ELF-1 (cell line): ENCODE results near the gene GARS1.

Experiments used
- DNase-seq: peaks from one replicate; pipeline ENCODE4 v3.0.0-alpha.2; 2016; ENCODE audit warnings: low read depth, low spot score

The GARS1 gene

DNA sequence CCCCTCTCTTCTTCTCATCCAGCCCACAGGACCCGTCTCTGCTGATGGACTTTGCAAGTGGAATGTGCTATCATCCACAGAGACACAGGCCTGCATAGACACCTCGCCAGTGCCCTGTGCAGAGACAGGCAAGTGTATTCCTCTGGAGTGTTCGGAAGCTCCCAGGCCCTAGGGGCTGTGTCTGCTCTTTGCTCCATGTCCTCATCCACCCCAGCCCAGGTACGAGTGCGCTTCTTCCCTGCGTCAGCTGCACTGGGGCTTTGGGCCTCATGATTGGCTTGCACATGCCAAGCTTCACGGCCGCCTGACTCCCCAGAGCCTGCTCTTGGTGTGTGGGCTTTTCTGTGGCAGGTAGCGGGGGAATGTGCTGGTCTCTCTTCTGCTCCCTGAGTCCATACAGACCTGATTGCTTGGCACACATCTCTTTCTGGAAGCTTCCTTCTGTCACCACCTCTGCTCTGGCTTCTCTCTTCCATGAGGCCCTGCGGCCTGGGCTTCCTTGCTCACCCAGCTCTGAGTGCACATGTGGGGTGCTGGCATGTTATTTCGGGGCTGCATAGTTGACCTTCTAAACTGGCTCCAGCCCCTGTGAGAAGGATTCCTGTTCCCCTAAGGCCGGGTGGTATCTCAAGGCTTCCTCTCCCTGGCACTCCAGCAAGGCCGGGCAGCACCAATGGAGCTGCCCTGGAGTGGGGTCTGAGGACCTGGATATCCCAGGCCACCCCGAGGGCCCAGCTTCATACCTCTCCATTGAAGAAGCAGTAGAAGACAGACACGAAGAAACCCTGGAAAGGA is 59.8 kb downstream of the GARS1 start:
- no peak for DNase-seq

DNA sequence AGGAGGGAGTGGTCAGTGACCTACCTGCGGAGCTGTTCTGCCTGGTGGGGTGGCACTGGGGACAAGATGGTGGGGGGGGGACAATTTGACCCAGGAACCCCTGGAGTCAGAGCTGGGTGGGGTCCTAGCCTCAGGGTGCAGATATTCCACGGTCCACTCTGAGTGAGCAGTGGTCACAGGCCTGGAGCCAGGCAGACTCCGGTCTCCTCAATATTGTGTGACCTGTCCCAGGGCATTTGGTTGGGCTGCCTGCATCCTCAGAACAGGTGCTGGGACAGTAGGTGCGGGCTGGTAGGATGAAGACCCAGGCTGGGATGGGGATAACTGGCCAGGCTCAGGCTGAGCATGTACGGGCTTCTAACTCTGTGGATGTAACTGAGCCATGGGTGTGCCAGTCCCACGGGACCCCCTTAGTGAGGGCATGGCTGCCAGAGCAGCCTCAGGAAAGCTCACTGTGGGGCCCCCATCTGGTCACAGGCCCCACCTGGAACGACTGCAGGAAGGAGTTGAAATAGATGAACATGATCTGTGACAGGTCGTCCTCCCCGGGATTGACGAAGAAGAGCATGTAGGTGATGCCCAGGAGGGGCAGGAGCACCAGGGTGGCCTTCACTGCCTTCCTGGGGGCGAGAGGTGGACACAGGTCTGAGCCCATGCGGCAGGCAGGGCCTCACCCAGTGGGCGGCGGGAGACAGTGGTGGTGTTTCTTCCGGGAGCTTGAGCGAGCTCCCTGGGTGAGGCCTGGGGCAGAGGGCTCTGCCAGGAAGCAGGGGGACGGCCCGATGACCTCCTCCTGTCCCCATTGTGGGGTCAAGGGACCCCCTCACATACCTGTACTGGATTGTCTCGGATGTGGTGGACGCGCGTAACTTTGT is 60.7 kb downstream of the GARS1 start:
- no peak for DNase-seq

DNA sequence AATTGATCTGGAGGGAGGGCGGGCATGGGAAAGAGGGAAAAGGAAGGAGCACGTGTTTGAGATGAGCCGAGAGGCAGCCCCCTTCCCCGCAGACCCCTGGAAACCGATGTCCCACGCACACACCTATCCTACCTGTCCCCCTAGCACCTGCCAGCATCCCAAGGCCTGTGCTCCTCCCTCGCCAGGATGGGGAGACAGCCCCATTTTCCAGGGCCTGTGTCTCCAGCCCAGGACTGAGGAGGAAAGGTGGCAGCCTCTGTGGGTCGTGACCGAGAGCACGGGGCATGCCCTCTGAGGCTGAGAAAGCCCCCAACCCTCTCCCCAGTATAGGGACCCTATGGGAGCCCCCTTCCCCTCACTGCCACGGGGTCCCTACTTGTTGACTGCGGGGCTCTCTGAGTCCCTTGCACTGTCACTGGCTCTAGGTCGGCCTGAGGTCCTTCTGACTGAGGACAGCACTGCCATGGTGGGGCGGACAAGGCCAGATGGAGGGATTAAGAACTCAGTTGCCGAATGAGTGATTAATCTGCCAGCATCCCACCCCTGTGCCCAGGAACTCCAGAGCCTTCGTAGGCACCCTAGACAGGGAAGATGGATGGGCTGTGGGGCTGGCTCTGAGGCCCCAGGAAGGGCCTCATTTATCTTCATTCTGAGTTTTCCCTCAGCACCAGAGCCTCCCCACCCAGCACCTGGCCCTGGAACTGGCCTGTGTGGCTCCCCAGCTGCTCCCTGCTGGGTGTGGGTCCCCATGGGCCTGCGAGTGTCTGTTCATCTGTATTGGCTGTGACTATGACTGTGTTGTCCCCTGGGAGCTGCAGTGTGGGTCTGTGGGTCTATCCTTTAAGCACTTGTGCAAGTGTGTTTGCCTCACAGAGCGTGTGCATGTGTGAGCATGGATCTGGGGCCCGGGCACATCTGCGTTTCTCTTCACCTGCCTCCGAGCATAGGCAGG is 61.6 kb downstream of the GARS1 start:
- DNase-seq: no peak

DNA sequence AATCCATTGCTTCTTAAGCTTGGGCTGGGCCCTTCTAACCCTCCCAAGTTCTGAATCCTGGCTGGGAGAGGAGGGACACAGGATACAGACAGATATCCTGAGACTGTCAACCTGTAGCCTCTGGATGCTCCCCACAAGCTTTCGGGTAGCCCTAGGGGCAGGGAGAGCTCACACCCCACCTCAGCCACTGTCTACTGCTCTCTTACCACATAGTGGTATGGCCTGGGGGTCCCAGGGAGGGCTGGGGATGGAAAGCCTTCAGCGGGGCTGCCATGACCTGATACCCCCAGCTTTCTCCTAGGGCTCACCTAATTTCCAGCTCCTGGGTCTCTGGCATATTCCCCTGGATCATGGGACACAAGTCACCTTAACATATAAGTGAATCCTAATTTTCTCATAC is 62.5 kb downstream of the GARS1 start:
- no peak for DNase-seq

- DNase-seq: no peak
Observed at GRCh38 chr7:30658479-30659074, 63.9 kb downstream of the GARS1 start.

- no peak for DNase-seq
Observed at GRCh38 chr7:30659312-30659711, 64.6 kb downstream of the GARS1 start.

DNA sequence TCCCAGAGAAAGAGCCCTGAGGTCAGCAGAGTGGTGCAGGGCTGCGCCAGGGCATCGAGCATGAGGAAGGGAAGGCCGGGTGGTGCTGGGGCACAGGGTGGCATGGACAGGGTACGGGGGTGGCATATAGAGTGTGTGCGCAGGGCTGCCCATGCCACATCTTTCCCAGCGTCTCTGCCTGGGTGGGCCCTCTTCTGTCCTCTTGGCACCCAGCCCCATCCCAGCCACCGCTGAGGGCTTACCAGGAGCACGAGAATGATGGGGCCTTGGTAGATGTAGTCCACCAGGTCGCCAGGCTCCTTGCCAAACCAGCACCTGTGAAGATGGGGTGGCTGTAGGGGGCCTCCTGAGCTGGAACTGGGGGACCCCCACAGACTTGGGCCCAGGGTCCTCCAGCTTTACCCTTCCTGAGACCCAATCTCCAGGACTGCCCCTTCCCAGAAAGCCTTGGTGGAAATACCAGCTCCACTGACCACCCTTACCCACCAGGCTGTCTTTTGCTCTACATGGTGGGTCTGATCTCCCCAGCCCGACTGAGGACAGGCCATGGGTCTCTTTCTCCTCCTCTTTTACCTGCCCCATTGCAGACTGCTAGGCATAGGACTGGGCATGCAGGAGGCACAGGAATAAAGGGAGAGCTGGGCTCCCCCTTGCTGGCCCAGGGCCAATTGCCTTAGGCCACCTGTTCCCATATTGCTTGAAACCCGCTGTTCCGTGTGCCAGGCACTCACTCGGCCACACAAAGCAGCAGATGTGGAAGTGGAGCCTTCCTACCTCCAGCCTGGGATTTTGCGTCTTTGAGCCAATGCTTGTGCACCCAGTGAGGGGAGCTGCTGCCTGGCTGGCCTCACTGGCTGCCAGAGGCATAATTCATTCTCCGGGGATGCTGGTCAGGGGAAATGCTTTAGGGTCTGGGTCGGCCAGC is 65.9 kb downstream of the GARS1 start:
- DNase-seq: no peak

DNA sequence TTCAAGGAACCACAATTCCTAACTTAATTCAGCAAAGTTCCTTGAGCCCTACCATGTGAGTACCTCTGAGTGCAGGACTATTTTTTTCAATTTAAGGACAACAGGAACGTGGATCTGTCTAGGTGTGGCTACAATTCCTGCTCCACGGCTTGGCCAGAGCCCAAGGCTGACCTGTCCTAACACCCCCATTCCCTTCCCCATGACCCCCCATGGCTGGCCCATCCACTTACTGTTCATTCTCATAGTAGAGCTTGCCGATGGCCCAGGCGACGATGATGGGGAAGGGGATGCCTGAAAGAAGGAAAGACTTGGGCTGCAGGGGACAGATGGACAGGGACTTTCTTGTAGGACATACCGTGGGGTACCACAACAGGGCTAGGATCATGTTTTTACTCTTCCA is 67.2 kb downstream of the GARS1 start:
- DNase-seq: no peak

DNA sequence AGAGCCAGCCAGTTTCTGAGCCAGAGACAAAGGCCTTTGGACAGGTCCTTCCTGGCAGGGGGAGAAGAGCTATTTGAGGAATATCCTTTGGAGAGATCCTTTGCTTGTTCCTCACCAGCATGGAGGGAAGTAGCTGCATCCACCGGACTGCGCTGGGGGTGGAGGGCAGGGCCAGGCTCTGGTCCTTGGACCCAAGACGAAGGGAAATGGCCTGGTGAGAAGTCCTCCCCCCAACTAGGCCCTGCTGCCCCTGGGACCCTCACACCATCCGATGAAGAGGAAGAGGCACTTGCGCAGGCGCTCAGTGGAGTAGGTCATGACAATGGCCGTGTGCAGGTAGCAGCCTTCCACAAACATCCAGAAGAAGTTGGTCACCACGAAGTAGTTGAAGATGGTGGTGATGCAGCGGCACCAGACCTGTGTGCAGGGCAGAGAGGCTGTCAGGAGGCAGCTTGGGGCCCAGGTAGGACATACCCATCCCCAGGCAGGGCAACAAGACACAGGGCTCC is 67.8 kb downstream of the GARS1 start:
- DNase-seq: no peak

- DNase-seq: no peak
Observed at GRCh38 chr7:30663414-30663813, 68.7 kb downstream of the GARS1 start.

GRCh38 chr7:30664184-30664885 is 69.7 kb downstream of the GARS1 start:
- no peak for DNase-seq

DNA sequence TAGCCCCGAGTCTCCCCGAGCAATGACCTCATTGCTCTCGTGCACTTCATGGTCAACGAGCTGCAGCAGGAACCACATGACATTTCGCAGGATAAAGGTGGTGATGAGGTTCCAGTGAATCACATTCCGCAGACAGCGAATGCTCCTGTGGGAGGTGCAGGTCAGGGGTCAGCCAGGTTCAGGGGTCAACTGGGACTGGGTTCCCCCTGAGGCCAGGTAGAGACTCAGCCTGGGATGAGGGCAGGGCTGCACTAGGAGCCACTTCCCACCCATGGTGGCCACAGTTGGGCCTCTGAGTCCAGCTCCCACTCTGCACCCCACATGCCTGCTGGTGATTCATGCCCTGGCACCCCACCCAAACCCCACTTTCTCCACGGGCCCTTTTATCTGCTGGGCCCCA is 70.4 kb downstream of the GARS1 start:
- DNase-seq: no peak

DNA sequence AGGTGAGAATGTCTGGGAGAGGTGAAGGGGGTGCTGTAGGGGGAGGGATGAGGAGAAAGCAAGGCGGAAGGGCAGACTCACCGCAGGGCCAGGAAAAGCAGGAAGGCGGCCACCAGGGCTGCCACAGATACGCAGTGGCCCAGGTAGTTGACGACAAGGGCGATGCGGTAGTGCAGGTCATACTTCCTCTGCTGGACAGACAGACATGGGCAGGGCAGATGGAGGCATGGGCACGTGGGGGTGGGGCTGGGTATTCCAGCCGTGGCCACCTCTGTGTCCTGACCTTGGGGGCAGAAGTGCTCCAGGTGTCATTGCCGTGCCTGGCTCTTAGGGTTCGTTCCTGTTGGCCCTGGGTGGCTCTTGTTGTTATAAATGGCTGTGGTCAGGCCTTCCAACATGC is 70.8 kb downstream of the GARS1 start:
- no peak for DNase-seq

DNA sequence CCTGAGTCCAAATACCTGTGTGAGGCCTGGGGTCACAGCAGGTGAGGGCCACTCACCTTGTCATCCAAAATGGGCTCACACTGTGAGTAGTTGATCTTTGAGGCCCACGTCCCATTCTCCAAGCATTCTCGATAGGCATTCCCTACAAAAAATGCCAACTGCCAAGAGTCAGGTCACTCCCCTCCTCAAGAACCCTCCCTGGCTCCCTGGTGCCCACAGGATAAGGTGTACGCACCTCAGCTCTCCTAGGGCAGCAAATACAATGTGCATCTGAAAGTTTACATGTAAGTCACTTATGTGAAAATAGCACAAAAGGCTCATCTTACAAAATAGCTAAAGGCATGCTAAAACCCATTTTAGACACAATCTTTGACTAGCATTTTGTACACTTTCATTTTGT is 72.5 kb downstream of the GARS1 start:
- DNase-seq: no peak

- no peak for DNase-seq
Observed at GRCh38 chr7:30668102-30668501, 73.4 kb downstream of the GARS1 start.

DNA sequence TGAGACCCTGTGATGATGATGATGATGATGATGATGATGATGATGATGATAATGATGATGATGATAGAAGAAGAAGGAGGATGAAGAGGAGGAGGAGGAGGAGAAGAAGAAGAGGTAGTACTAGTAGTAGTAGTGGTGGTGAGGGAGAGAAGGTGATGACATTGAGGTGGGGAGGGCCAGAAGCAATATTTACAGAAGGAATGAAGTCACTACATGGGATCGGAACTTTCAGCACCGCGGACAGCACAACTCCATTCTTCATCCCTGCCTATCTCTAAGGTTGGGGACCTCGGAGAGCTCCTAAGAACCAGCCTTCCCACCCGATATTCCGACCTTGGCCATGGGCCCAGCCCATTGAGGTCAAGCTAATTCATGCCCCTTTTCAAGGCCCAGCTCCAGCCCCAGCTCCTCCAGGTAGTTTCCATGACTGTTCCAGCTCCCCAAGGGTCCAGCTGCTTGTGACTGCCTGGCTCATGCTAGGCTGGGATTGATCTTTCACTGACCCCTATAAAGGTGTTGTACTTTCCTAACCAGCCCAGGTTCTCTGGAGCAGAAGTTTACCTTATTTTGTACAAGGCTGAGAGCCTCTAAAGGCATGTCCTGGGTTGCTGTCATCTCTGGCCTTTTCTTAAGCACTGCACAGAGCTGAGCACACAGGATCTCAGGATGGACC is 77.3 kb downstream of the GARS1 start:
- peak; percentile 71 for DNase-seq

DNA sequence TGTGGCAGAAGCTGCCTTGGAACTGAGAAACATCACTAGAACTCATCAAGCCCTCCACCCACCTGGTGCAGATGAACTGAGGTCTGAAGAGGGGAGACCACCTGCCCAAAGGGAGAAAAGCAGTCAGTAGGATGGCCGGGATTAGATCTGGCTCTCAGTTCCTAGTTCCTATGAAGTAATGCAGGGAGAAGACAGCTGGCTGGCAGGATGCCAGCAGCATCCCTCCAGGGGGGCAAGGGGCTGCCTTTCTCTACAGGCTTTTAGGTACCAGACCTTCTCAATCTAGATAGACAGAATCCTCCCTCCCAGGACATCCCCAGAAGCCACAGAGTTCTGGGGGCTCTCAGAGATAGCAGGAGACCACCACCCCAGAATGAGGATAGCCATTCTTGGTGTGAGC is 79.7 kb downstream of the GARS1 start:
- no peak for DNase-seq

GRCh38 chr7:30674876-30675275 is 80.2 kb downstream of the GARS1 start:
- DNase-seq: no peak

GRCh38 chr7:30678805-30679204 is 84.1 kb downstream of the GARS1 start:
- DNase-seq: no peak
